NCI-H748 (cell line): ENCODE measurements around the gene HHIPL1.
"Not testable (repeated sequence)": the region's sequence is repeated elsewhere in the genome, so short reads cannot be mapped to it uniquely, and the experiment has no call there.

ENCODE experiments used
- DNase-seq: peaks from one replicate; lab custom pipeline; 2025; ENCODE audit not compliant: unreplicated experiment; lab: John Stamatoyannopoulos, UW

Gene HHIPL1

DNA sequence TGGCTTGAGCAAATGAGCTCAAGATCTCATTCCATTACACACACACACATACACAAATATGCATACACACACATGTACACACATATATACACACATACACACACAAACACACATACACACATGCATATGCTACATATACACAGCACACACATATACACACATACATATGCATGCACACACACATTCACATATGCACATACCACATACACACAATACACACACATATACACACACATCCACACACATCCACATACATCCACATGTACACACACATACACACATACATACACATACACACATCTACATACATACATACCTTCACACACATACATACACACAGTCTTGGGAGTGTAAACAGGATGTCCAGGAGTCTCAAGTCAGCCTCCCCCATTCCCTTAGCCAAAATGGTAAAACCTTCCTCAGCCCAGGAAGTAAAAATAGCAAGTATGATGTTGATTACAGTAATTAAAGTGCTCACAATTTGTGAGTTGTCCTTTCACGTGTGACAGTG lies 12.8 kb downstream of the HHIPL1 start:
- no peak for DNase-seq

DNA sequence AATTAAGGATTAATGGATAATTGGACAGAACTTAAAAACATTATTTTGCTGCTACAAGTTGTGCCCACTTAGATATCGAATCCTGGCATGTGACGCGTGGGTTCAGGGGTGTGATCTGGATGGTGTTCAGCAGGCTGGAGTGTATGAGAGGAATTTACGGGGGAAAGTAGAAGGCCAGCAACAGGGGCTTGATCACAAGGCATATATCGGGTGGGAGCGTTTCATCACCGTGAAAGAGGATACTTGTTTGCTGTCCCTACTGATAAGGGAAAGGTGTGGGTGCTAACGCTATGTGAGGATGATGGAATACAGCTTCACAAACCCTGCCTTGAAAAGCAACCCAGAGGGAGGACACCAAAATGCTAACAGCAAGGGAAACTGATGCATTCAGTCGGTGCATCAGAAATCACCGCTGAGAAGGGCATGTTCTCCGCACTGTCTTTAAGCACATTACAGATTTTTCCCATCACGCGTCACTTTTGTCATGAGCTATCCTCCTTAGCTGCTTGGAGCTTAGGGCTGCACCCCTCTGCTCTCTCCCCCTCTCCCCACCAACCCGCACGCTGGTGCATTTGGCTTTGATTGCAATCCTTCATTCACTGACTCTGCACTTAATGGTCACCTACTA lies 13.4 kb downstream of the HHIPL1 start:
- no peak for DNase-seq

DNA sequence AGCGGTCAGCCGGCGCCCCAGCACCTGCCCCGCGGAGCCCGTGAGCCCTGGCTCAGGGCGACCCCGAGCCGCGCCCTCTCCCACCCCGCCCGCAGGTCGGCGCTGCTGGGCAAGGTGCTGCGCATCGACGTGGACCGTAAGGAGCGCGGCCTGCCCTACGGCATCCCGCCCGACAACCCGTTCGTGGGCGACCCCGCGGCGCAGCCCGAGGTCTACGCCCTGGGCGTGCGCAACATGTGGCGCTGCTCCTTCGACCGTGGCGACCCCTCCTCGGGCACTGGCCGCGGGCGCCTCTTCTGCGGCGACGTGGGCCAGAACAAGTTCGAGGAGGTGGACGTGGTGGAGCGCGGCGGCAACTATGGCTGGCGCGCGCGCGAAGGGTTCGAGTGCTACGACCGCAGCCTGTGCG lies 14.4 kb downstream of the HHIPL1 start:
- peak; percentile 40 for DNase-seq

DNA sequence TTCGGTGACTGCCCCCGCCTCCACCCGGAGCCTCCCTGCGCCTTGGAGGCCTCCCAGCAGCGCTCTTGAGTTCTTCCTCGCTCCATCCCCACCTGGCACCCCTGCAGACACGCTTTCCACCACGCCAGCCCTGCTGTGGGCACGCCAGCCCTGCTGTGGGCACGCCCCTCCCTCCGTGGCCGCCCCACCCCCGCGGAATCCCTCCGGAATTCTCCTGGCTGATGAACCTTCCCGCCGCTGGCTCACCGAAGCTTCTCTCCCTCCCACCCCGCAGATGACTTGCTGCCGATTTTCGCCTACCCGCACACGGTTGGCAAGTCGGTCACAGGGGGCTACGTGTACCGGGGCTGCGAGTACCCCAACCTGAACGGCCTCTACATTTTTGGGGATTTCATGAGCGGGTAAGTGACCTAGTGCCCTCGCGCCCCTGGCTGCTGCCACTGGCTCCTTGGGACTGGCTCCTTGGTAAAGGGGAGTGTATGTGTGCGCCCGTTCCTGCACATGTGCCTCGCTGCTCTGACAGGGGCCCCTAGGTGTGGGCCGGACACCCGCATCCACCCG lies 15.2 kb downstream of the HHIPL1 start:
- DNase-seq: no peak

DNA sequence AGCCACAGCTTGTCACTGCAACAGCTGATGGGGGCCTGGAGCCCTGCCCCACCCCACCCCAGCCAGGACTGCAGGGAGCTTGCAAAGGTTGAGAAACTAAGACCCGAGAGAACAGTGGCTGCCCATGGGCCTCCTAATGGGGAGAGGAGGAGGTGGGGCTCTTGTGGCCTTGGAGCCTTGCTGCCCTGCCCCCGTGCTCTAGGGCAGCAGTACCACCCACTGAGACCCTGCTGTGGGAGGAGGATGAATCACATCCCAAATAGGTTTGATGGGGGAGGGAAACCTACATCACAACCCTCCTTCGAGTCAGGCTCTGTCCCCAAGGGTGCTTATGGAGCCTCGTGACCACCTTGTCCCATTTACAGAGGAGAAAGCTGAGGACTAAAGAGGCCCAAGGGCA lies 15.9 kb downstream of the HHIPL1 start:
- no peak for DNase-seq

DNA sequence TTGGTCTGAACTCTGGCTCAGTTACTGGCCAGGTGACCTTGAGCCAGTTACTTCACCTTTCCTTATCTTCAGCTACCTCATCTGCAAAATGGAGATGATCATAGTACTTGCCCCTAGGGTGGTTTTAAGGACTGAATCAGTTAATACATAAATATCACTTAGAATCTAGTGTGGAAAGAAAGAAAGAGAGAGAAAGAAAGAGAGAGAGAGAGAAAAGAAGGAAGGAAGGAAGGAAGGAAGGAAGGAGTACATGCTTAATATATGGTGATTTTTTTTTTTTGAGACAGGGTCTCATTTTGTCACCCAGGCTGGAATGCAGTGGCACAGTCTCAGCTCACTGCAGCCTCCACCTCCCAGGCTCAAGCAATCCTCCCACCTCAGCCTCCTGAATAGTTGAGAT lies 16.3 kb downstream of the HHIPL1 start:
- DNase-seq: not testable (repeated sequence)

DNA sequence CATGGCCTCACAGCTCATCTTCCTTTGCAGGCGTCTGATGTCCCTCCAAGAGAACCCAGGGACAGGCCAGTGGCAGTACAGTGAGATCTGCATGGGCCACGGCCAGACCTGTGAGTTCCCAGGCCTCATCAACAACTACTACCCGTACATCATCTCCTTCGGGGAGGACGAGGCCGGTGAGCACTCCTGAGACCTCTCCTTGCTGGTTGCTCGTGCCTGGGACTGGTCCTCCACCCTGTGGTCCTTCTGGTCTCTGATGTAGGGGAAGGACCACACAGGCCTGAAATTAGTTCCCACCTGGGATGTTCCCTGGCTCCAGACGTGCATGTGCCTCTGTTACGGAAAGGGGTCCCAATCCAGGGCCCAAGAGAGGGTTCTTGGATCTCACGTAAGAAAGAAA lies 17.9 kb downstream of the HHIPL1 start:
- no peak for DNase-seq

DNA sequence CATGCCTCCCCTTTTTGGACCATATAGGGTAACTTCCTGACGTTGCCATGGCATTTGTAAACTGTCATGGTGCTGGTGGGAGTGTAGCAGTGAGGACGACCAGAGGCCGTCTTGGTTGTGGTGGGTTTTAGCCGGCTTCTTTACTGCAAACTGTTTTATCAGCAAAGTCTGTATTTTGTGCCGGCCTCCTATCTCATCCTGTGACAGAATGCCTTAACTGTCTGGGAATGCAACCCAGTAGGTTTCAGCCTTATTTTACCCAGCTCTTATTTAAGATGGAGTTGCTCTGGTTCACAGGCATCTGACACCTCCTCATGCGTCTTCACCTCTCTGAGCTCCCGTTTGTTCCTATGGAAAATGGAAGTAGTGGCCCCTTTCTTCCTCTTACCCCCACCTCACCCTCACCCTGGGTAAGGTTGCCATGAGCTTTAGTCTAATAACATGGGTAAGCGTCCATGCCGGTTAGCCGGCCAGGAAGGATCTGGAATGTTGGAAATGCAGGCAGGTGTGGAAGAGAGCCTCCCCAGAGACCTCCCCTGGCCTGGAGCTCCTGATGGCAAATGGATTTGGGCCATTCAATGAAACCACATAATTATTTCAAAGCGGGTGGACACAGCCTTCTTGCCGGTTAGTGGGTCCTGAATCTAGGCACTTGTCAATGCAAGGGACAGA lies 18.6 kb downstream of the HHIPL1 start:
- no peak for DNase-seq

DNA sequence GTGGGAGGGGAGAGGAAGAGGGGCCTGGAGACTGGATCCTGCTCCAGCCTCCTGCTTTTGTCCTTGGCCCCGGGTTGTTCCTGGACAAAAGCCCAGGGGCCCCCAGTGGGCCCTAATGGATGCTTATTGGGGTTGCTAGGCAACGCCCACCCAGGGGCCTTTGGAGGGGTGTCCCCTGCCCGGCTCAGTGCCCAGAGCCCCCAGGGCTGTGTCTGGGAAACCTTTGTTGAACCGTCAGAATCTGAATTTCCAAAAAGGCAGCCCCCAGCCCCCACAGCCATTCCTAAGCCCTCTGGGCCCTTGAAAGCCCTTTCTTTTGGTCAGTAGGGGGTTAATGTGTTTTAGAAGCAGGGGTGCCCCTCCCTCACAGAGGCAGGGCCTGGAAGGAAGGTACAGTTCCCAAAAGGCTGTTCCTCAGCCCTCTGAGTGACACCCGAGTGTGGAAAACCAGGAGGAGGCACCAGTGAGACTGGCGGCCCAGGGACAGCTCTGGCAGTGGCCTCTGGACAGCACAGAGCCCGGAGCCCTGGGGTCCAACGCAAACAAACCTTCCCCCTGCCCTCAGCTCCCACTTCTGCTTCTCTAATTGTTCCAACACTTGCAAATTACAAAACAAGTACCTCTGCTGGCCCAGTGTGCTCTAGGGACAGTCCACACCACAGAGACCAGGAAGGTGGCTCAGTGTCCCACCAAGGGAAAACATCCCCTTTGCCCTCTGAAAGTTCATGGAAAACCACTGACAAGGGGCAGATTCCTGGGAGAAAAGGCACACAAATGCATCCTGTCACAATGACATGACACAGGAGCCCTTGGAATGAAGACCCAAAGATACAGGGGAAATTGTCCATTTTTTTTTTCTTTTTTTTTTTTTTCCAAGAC lies 19.4 kb downstream of the HHIPL1 start:
- no peak for DNase-seq

DNA sequence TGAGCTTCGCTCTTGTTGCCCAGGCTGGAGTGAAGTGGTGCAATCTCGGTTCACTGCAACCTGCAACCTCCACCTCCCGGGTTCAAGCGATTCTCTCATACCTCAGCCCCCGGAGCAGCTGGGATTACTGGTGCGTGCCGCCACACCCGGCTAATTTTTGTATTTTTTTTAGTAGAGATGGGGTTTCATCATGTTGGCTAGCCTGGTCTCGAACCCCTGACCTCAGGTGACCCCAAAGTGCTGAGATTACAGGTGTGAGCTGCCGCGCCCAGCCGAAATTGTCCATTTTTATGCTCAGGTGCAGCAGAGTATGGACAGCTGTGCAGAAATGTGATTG lies 20.0 kb downstream of the HHIPL1 start:
- no peak for DNase-seq

DNA sequence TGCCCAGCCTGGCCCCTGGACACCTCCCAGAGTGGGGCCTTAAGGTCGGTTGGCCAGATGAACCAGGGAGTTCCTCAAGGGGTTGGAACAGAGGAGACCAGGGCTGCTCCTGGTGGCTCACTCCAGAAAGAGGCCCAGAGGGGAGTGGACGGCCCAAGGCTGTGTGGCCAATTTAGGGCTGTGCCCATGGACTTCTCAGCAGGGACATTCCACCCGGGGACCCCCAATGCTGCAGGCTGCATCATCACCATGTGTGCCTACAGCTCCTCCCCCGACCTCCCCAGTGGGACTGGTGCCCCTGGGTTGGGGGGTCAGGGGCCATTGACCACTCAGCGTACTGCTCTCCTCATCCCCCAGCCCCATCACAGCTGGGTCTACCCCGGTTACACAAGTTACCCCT lies 21.6 kb downstream of the HHIPL1 start:
- DNase-seq: no peak

DNA sequence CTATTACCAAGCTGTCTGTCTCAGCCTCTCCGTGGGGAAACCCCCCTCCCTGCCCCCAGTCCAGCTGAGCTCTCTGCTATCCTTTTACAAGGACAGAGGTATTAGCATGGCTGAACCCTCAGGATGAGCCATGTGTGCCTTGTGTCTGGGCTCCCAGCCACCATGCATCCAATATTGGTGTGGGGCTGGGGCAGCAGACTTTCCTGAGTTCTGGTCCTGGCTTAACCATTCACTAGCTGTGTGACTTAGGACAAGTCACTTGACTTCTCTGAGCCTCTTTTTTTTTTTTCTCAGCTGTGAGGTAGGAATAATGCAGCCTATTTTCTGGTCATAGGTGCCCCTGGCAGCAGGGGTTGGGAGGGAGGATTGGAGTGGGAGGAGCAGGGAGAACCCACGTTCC lies 22.1 kb downstream of the HHIPL1 start:
- DNase-seq: no peak

DNA sequence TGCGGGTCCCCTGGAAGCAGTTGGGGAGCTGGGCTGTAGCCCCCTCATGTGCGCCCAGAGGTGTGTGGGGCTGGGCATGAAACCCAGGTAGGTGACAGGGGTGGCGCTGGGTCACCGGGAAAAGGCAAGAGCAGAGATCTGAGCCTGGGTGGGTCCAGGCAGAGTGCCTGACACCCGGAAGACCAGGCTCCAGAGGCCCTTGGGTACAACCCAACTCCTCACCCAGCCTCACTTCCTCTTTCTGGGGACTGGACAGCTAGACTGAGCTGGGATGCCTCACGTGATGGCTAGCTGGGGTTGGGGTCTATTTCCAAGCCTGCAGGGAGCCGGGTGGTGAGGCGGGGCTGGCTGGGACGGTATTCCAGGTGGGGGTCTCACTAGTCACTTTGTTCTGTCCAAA lies 22.9 kb downstream of the HHIPL1 start:
- DNase-seq: no peak

DNA sequence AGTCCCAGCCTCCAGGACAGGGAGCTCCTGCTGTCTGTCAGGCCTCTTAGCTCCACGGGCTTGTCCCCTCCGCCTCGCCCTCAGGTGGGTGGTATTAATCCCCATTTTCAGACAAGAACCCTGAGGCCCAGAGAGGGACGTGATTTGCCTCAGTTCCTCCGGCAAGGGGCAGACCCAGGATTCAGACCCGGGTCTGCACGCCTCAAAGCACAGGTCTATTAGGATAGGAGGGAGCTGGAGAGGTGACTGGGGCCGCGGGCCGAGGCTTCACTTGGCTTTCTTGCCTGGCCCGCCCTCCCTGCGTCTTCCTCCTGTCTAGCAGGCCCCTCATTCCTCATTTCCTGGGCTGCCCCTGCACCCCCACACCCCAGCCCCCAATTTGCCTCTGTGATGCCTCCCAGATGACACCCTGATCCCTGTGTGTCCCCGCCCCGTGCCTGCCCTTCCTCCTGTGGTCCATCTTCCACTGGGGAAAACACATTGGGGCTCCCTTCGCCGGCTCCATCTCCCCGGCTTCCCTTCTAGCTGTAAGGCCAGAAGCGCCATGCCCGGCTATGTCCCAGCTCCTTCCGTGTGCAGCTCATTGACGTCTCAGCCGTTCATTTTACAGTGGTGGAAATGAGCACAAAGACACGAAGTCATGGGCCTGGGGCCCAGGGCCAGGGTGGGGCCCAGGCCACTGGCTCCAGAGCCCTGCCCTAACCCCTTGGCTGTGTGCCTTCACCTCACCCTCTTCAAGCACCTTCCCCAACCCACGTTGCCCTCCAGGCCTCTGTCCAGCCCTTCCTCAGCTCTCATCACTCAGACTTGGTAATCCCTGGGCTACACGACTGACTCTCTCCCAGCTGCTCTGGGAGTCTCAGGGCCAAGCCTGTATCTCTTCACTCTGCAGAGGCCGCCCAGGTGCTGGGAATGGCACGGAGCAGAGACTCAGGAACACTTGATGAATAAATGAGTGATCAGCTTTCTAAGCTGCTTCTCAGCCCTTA lies 23.7 kb downstream of the HHIPL1 start:
- DNase-seq: no peak

DNA sequence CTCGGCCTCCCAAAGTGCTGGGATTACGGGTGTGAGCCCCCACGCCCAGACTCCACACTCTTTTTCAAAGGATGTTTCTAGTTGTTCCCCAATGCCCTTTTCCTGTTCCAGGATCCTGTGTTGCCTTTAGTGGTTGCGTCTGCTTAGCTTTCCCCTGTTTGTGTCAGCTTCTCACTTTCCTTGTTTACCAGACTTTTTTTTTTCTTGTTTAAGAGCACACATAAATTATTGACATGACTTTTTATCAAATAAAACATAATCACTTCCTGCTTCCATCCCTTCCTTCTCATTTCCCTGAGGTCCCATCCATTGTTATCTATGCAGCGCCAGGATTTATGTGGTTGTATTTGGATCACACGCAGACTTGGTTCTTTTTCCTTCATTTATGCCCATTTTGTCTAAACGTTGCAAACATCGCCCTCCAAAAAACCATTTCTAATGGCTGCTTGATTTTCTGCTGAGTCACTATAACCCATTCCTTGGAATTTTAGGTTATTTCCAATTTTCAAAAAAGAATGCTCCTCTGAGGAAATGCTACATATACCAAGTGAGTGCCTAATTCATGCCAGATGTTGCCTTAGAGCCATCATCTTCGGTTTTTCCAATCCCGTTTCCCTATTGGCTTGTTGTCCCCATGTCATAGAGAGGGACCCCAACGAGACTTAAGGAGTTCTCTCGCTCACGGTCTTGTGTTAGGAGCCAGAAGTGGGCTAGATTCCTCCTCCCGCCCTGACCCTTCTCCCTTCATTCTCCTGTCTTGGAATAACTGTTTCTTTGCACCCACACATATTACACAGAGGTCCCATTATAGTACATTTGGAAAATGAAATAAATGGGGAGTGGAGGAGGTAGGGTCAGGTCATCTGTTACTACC lies 25.7 kb downstream of the HHIPL1 start:
- no peak for DNase-seq

DNA sequence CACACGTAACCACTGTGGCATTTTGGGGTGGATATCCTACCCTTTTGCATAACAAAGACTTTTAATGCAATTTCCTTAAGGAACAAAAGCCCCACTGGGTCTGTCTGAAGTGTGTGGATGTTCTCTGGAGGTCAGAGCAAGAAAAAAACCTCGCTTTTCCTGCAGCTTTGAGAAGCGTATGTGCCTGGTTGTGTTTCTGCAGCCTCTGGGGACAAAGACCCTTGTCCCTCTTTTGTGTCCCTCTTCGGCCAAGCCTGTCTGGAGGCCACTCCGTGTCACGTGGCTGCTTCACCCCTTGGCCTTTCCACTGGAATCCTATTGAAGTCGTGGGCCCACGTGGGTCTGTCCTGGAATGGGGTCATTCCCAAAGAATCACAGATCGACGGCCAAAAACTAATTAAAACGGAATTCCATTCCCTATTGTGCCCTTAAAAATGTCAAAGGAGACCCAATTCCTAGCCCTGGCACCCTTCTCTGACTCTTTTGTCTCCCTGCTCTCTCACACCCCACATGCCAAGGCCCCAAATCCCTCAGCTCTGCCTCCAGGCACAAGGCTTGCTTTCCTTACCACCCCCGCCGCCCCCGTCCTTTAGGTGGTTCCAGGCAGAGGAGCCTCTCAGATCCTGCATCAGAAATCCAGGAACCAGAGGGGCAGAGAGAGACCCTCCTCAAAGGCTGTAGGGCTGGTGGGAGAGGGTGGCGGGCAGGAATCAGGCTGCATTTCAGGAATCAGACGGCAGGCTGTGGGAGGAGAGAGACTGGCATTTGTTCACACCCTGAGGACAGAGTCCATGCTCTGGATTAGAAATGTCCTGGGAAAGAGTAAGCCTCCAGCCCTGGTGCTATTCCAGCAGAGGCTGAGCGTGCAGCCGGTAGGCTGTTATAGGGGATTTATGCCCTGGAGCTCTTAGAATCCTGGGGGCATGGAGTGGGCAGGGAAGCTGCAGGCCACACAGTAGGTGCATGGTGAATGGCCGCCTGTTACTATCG lies 26.6 kb downstream of the HHIPL1 start:
- no peak for DNase-seq

DNA sequence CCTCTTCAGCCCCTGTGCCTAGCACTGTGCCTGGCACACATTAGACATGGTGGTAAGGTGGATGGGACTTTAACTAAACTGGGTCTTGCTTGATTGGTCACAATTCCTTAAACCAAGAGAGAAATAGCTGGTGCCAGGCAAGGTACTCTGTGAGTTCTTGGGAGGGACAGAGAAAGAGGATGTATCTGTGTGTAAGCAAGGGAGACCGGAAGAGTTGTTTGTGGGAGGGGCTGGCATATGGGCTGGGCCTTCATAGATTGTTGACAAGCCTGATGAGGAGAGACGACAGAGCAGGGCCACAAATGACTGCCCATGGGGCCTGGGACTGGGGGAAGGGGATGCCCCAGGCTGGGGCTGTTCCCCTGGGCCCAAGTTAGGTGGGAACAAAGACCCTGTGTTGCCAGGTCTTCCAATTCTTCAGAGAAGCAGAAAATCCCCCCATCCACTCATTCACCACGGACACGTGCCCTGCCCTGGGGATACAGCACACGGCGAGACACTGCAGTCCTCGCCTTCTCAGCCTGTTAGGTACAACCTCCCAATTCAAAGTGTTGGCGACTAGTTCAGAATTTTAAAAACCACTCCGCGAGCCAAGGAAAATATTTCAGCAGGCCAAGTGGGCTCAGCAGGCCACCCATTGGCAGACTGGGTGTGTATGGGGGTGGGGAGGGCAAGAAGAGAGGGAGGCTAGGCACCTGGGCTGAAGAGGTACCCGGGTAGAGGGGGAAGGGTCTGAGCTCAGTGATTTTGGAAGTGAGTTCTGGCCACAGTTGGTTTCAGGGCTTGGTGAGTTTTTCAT lies 27.8 kb downstream of the HHIPL1 start:
- no peak for DNase-seq
